Fibroblast of pulmonary artery (primary cell): ENCODE results near the gene LAMB4.

Experiments used
- DNase-seq: peaks from one replicate; pipeline ENCODE4 v3.0.0-alpha.2; 2010; ENCODE audit warnings: low read depth
- H3K4me3 ChIP-seq: replicated peaks from 2 replicates; pipeline ENCODE4 v1.5.1; 2011; ENCODE audit warnings: low read depth, mild to moderate bottlenecking, control low read depth, low read length, moderate library complexity
- TF ChIP-seq, protein P1 (sequence below): IDR thresholded peaks from 2 replicates; pipeline ENCODE4 v1.5.1; 2011; ENCODE audit warnings: mild to moderate bottlenecking, control low read depth, low read length, inconsistent platforms; ENCODE audit errors: missing control alignments

LAMB4 gene

DNA sequence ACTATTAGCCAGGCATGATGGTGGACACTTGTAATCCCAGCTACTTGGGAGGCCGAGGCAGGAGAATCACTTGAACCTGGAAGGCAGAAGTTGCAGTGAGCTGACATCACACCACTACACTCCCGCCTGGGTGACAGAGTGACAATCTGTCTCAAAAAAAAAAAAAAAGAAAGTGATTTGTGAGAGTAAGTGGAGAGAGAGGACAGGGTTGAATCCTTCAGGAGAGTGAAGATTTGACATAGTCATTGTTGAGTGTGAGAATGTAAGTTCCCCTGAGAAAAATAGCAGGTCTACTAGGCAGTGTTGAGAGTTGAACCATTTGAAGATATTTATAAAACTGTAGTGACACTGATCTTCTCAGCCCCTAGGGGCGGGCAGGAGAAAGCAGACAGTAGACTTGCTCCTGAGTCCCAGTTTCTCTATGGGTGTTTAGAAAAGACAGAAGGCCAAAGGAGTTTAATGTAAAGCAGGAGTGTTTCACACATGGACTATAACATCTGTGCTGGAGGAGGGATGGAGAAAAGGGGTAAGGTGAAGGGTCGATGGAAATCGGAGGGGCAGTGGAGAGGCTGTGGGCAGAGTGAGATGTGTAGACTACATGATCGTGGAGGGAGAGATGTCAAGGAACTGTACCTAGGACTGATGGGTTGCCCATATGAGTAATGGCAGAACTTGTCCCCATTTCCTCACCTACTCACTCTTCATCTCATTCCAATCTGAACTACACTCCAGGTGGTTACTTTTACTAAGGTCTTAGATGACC is 13.7 kb upstream of the LAMB4 start:
- H3K4me3 ChIP-seq, result no peak overlapping the region
- TF ChIP-seq, protein P1, sequence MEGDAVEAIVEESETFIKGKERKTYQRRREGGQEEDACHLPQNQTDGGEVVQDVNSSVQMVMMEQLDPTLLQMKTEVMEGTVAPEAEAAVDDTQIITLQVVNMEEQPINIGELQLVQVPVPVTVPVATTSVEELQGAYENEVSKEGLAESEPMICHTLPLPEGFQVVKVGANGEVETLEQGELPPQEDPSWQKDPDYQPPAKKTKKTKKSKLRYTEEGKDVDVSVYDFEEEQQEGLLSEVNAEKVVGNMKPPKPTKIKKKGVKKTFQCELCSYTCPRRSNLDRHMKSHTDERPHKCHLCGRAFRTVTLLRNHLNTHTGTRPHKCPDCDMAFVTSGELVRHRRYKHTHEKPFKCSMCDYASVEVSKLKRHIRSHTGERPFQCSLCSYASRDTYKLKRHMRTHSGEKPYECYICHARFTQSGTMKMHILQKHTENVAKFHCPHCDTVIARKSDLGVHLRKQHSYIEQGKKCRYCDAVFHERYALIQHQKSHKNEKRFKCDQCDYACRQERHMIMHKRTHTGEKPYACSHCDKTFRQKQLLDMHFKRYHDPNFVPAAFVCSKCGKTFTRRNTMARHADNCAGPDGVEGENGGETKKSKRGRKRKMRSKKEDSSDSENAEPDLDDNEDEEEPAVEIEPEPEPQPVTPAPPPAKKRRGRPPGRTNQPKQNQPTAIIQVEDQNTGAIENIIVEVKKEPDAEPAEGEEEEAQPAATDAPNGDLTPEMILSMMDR, result no peak
- no peak for DNase-seq

DNA sequence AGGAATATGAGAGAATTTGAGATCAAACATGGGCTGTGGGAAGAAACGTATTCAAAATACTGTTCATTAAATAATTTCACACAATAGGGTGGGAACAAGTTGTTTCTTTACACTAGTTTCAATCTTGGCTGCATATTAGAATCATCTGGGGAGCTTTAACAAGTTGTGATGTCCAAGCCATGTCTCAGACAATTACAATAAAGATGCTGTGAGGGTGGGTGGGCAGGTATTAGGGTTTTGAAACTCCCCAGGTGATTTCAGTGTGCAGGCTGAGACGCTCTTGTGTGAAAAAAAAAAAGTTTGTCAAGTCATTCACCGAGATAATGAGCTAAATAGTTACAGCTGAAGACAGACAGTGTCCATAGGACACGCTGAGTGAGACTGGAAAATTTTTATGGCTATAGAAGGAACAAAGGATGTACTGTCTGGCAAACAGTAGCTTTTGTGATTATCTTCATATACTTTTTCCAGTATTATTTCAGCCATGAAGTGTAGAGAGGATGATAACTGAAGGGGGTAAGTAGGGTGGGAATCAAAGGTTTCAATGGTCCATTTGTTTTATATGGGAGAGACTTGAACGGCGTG is 12.6 kb upstream of the LAMB4 start:
- TF ChIP-seq, protein P1, result no peak
- no peak overlapping the region for H3K4me3 ChIP-seq
- no peak for DNase-seq

DNA sequence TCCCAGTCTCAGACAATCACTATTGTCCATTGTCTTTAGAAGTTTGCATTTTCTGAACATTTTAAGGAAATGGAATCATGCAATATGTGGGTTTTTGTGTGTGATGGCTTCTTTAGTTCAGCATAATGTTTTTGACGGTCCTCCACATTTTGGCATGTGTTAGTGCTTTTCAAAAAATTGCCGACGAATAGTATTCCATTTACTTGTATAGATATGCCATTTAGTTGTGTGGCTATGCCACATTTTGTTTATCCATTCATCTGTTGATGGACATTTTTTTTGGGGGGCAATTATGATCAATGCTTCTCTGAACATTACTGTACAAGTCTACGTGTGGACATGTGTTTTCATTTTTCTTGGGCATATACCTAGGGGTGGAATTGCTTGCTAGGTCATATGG is 12.0 kb upstream of the LAMB4 start:
- TF ChIP-seq, protein P1, result no peak
- no peak overlapping the region for H3K4me3 ChIP-seq
- DNase-seq, result no peak

DNA sequence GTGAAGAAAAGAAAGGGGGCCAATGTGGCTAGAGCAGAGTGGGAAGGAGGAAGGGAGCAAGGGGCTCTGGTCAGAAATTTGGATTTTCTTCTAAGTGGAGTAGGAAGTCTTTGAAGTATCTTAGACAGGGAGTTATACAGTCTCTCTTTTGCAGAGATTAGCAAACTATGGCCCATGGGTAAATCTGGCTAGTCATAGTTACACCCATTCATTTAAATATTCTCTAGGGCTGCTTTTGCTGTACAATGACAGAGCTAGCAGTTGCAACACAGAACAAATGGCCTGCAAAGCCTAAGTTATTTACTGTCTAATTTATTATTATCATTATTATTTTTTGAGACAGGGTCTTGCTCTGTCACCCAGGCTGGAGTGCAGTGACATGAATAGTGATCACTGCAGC is 10.5 kb upstream of the LAMB4 start:
- DNase-seq, result no peak
- no peak overlapping the region for H3K4me3 ChIP-seq
- TF ChIP-seq, protein P1, result no peak

DNA sequence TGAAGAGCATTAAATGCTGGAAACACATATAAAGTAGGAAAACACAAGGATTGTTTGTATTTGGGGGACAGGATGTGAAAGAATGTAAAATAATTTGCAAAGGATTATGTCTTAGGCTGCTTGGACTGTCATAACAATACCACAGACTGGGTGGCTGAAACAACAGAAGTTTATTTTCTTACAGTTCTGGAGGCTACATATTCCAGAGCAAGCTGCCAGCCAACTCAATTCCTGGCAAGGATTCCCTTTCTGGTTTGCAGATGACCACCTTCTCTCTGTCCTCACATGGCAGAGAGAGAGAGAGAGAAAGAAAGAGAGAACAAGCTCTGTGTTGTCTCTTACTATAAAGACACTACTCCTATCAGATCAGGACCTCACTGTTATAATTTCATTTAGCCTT is 8.8 kb upstream of the LAMB4 start:
- peak; percentile 16 for DNase-seq
- TF ChIP-seq, protein P1, result no peak

DNA sequence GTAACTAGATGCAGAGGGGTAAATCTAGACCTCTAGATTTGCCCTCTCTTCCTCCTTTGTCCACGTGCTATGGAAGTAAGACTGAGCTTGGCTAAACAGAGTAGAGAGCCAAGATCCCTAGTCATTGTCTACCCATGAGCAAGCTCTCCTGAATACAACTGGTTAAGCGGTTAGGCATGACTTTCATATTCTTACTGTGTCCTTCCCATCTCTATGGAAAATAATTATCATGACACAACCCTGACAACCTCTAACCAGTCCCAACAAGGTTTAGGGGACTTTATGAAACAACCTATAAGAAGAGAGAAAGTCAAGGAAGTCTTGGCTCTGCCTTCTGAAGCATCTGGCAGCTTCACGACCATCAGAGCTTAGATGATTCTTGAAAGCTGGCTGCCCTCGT is 7.8 kb upstream of the LAMB4 start:
- H3K4me3 ChIP-seq, result no peak overlapping the region
- DNase-seq, result no peak
- TF ChIP-seq, protein P1, result no peak

More for the DNA sequence above, 8.8 kb upstream of the LAMB4 start:
- no peak overlapping the region for H3K4me3 ChIP-seq

DNA sequence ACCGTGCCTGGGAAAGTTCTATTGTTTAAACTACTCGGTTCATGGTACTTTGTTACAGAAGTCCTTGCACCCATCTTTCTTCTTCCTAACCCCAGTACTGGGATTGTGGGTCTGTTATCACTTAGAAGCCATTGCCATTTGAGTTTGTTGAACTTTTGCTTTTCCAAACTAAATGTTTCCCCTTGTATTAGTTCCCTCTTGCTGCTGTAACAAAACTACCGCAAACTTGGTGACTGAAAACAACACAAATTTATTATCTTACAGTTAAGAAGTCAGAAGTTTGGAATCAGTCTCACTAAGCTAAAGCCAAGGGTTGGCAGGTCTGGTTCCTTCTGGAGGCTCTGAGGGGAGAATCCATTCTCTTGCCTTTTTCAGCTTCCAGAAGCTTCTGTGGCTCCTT is 6.9 kb upstream of the LAMB4 start:
- TF ChIP-seq, protein P1, result no peak
- no peak for DNase-seq
- H3K4me3 ChIP-seq, result no peak overlapping the region
